HG03378 (cell line): ENCODE data around the gene HAP1.

Source experiments
- ATAC-seq: cut with Tn5 transposase; IDR thresholded peaks from one replicate; pipeline ENCODE4 v1.9.1; 2021; ENCODE audit warnings: mild to moderate bottlenecking, moderate library complexity; ENCODE audit not compliant: unreplicated experiment

Gene HAP1

DNA sequence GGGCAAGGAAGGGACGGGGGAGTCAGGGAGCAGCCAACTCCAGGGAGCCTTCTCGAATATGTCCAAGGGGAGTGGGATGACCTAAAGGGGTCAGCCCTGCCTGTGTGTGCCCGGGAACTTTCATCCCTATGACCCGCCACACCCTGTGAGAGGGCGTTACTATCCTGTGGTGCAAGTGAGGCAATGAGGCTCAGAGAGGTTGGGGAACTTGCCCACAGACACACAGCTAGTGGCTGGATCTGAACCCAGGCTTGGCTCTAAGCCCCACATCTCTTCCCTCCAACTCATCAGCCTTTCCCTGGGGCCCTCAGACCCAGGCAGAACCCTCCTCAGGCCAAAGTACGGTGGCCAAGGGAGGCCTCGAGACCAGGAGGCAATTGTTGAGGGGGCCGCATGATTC lies 28.9 kb upstream of the HAP1 start:
- ATAC-seq, result no peak

DNA sequence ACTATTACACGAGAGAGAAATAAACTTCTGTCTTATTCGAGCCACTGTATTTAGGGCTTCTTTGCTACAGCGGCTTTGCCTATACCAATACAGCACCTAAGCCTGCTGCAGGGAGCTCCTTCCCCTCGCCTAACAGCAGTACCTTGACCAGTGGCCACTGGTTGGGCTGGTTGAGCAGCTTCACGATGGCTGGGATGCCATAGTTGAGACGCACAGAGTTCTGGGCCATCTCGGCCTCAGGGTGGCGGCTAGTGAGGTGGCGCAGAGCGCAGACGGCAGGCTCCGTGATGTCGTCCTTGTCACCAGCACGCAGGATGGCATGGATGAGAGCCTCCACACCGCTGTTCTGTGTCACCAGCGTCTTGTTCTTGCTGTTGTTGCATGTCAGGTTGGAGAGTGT lies 28.4 kb upstream of the HAP1 start:
- ATAC-seq, result no peak

DNA sequence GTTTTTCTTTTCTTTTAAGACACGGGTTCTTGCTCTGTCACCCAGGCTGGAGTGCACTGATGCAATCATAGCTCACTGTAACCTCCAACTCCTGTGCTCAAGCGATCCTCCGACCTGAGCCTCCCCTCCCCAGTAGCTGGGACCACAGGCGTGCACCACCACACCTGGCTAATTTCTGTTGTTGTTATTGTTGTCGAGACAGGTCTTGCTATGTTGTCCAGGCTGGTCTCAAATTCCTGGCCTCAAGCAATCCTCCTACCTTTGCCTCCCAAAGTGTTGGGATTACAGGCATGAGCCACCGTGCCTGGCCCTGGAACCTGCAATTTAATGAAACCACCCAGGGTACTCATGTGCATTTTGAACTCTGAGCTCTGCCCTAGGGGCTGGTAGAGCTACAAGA lies 27.9 kb upstream of the HAP1 start:
- ATAC-seq, result no peak

DNA sequence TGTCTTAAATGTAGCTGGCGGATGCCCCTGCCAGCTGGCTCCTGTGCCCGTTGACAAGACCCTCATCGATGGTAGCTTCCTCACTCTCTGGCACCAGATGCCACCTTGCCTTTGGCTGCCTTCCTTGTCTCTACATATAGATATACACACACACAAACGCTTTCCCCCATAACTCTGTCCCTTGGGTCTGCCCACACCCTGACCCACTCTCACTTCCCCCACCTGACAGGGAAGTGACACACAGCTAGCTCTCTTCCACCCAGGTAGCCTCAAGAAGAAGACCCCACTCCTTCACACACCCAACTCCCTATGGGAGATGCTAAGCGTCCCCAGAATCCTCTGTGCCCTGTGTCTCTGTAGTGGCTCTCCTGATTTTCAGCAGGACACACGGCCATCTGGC lies 26.4 kb upstream of the HAP1 start:
- no peak for ATAC-seq

DNA sequence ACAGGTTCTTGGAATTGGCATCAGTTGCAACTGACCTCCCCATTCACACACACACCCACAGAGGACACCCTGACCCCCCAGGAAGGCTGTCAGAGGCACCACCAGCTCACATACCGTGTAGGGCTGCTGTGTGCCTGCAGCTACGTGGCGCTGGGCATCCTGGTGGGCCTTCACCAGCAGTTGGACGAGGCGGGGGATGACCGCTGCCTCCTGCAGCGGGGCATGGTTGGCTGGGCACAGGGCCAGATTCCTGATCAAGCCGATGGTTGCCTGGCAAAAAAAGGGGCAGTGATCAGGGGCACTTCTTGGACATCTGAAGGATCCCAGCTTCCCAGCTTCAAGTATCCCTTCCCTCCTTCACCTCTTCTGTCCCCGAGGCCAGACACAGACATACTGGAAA lies 24.2 kb upstream of the HAP1 start:
- no peak for ATAC-seq

DNA sequence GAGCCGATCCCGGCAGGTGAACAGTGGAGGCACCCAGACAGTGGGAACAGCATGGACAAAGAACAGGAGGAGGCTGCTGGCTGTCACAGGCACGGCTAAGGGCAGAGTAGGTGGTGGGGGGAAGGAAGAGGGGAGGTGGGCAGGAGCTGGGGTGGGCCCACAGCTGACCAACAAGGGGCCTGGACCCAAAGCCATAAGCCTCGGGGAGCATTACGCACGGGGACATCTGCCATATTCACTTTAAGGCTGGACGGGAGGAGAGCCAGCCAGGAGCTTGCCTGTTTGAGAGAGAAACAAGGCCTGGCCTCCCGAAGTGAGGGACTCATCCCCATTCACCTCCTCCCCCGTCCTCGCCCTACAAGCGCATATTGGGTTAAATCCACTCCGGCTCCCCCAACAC lies 19.6 kb upstream of the HAP1 start:
- ATAC-seq, result no peak

DNA sequence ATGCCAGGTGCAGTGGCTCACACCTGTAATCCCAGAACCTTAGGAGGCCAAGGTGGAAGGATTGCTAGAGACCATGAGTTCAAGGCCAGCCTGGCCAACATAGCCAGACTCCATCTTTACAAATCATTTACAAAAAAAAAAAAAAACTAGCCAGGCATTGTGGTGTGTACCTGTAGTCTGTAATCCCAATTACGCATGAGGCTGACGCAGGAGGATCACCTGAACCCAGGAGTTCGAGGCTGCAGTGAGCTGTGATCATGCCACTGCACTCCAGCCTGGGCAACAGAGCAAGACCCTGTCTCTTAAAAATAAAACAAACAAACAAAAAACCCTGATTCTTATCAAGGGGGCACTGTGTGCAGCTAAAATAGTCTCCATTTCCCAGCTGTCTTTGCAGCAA lies 16.8 kb upstream of the HAP1 start:
- ATAC-seq, result no peak

DNA sequence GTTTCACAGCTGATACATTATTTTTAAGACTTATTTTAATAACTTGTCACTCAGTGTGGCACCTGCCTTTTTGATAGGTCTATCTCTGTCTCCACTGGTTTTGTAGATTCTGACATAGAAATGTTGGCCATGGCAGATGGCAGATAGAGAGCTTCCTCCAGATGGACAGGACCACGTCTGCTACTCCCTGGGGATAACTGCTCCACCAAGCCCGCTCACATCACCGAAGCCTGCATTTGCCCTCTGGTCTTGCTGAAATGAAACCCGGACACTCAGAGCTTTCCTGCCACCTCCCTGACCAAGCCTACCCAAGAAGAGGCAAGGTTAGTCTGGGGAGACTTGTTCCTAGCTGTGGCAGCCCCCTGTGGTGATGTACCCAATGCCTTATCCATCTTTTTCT lies 16.4 kb upstream of the HAP1 start:
- ATAC-seq, result no peak

DNA sequence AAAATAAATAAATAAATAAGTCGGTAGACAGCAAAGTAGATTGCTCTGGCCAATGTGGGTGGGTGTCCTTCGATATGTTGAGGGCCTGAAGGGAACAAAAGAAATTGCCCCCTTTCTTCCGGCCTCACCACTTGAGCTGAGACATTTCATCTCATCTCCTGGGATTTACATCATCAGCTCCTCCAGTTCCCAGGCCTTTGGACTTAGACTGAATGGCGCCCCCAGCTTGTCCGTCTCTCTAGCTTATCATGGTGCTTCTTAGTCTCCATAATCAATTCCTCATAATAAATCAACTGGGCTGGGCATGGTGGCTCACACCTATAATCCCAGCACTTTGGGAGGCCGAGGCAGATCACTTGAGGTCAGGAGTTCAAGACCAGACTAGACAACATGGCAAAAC lies 13.8 kb upstream of the HAP1 start:
- no peak for ATAC-seq

DNA sequence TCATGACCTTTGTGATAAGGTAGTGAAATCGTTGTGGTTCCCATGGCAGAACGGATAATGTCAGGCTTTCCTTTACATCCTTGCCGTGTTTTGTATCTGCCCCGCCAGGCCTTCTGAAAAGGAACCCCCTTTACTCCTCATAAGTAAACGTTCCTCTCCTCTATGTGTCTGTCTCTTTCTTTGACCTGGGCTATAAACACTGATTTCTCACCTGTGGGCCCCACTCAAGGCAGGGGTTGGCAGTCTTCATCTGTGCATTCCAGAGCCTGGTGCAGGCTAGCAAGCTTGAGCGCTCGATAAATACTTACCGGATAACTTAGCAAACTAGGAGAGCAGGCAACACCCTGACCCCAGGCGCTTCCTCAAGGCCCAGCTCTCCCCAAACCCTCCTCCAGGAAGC lies 7.3 kb upstream of the HAP1 start:
- ATAC-seq, result no peak

DNA sequence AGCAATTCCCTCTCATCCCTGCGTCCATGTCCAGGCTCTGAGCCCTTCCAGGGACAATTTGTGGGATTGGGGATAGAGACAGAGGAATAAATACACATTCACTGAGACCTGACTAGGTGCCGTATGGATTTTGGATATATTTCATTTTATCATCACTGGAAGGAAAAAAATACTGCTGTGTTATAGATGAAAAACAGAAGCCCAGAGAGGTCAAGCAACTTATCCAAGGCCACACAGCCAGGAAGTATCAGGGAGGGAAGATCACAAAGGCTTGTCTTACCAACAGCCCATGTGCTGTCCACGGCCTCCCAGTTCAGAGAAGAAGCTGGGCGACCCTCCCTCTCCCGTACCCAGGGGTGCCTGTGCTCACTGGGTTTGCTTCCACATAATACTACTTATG lies 6.1 kb upstream of the HAP1 start:
- ATAC-seq, result no peak

DNA sequence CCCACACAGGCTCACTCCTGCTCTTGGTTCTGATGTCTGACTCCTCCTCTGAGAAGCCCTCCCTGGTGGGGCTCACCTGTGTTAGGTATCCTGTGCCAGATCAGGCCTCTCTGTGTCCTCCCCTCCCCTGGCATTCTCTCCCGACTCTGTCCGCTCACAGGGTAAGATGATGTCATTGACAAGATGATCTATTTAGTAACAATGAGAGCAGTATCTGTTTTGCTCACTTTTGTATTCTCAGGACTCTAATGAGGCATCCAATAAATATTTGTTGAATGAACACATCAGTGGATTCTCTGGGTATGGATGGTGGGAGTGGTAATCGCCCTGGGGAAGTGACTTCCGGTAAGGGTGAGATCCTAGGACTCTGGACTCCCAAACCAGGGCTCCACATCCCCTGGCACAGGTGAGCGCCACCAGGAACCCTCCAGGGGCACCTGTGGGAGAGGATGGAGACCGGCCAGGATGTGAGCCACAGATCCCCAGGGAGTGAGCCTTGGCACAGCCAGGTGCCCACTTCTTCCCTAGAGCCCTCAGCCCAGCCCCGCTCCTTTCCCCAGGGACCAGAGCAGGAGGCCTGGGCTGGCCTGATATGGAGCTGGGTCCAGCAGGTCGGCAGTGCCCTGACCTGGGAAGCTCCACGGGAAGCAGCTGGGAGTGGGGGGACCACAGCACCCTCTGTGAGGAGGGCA lies 5.4 kb upstream of the HAP1 start:
- no peak for ATAC-seq

DNA sequence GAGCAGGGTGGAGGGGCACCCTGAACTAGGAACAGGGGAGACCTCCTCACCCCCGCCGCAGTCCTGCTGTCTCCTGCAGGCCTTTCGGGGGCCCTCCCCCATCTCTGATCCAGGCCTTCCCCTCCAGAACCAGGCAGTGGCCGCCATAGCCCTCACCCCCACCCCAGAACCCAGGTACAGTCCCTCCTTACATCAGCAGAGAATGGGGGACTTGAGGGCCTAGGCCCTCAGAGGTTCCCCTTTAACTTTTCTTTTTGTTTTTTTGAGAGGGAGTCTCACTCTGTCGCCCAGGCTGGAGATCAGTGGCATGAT lies 4.3 kb upstream of the HAP1 start:
- ATAC-seq, result no peak

DNA sequence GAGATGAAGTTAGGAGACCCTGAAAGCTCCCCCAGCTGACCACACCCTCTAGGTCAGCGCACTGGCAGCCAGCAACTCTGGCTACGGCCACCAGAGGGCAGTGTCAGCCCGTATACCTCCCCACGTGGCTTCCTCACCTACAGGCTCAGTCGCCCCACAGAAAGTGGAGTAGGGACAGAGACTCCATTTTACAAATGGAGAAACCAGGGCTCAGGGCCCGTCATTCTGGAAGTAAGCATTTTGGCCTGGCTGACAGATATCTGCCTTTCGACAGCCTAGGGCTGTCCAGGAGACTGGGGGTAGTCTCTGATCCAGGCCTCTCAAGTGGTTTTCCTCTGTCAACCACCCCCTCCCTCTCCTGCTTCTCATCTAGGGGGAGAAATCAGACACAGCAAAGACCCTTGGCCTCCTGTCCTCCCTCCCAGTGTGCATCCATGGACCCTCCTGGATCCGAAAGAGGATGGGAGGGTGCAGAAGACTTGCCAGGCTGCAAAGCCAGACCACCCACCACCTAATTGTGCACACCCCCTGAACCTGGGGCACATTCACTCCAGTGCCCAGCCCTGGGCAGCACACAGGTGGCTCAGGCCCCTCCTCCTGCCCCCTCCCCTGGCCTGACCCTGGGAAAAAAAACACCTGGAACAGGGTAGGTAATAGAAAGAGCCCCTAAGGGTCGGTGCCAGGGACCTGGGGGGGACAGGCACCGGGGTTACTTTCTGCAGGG lies 3.8 kb upstream of the HAP1 start:
- ATAC-seq, result no peak

DNA sequence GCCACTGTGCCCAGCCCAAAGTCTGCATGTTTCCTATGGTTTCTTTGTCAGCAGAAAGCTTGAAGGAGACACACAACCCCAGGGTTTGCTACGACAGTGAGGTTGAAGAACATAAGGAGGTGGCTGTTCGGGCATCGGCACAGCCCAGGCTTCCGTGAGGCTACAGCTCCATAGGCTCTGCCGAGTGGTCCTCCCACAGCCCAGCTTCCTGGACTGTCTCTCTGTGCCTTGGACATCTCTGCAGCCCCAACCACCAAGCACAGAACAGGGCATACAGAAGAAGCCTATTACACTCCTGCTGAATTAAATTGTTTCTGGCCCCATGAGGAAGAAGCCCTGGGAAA lies 3.2 kb upstream of the HAP1 start:
- ATAC-seq, result no peak

DNA sequence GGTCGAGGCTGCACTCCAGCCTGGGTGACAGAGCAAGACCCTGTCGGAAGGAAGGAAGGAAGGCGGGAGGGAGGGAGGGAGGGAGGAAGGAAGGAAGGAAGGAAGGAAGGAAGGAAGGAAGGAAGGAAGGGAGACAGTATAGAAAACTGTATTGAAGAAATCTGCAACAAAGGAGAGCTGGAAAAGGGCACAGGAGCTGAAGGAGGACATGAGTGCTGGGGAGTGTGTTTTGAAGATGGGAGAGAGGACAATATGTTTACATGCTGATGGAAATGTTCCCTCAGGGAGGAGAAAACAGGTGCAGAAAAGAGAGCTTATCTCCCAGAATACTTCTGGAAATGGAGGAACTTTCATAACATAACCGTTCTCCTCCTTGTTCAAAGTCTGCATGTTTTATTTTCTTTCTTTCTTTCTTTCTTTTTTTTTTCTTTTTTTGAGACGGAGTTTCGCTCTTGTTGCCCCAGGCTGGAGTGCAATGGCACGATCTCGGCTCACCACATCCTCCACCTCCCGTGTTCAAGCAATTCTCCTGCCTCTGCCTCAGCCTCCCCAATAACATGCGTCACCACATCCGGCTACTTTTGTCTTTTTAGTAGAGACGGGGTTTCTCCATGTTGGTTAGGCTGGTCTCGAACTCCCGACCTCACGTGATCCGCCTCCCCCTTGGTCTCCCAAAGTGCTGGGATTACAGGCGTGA lies 2.7 kb upstream of the HAP1 start:
- ATAC-seq, result no peak

DNA sequence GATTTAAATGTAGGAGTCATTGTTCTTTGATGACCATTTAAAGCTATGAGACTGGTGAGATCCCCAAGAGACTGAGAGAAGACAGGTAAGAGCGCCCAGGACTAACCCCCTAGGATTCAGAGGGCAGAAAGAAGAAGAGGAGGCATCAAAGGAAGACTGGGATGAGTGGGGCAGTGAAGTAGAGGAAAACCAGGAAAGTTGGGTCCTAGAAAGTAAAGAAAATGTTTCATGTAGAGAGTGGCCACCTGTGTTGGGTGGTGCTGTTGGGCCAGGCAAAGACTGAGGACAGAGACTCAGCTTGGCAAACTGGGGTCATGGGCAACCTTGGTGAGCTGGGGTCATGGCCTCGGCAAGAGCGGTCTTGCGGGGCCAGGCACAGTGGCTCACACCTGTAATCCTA lies 1.3 kb upstream of the HAP1 start:
- no peak for ATAC-seq

DNA sequence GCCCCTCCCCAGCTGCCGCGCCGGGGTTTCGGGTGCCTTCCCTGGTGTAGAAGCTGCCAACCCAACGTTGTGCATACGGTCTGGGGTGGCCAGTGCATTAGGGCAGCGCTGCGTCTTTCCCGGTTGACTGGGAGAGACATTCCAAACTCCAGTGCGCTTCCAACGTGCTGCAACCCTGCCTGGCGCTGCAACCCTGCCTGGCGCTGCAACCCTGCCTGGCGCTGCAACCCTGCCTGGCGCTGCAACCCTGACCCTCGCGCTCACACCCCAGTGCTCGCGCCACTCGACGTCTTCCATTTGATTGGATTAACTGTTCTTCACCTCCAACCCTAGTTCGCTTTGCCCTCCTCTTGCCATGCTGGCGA lies 488 bp upstream of the HAP1 start:
- ATAC-seq, result no peak

DNA sequence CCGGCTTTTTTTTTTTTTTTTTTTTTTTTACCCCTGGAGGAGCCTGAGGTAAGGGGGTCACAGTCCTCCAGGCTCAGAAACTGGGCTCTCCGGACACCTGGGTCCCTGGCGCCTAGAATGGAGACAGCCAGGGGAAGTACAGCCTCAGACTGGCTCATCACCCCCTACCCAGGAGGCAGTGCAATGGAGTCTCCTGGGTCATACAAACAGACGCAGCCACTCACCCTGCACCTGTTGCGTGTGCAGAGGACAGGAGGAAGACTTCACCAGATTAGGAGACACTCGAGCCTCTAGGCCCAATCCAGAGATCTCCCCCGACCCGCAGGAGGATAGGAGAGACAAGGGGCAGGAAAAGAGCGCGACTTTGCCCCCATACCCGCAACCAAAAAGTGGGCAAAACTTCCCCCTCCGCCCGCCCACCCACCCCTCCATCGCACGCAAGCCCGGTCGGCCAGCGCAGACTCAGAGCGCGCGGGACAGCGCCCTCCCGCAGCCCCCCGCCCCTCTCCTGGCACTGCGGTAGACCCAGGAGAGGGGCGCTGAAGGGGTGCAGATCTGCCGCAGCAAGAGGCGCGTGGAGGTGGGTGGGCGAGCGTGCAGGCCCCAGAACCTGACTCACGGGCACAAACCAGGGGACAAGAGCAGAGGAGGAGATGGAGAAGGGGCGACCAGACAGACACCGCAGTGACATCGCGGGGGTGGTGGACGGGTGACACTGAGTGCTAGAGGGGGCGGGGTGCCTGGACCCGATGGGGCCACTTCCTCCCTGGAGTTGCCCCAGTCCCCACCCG lies 900 bp downstream of the HAP1 start:
- no peak for ATAC-seq

DNA sequence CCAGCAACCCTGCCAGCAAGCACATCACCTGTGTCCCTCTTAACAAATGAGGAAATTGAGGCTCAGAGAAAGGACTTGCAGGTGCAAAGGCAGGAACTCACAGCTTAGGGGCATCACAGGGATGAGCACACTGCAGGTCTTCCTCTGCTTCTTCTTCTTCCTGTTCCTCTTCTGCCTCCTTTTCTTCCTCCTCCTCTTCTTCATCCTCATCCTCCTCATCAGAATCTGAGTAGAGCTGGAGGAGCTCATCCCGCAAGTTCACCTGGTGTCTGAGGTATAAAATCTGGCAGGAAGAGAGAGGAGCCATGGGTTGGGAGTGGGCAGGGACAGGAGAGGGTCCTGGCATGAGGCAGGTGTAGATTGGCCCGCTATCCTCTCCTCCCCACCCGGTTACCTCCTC lies 2.6 kb downstream of the HAP1 start:
- no peak for ATAC-seq

DNA sequence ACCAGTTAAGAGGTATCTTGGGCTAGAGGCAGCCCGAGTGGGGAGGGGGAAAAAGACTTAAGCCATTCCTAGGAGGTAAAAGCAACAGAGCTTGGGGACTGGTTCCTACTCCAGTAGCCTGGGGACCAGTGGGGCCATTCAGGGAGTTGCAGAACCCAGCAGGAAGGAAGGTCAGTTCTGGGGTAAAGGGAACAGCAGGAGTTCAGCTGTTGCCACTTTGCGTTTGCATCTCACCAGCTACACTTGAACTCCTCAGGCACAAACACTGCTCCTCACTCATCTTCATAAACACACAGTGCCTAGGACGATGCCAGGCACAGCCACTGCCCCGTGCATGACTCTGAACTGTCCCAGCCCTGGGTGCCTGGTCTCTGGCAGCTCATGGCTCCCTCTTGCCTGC lies 4.0 kb downstream of the HAP1 start:
- no peak for ATAC-seq

DNA sequence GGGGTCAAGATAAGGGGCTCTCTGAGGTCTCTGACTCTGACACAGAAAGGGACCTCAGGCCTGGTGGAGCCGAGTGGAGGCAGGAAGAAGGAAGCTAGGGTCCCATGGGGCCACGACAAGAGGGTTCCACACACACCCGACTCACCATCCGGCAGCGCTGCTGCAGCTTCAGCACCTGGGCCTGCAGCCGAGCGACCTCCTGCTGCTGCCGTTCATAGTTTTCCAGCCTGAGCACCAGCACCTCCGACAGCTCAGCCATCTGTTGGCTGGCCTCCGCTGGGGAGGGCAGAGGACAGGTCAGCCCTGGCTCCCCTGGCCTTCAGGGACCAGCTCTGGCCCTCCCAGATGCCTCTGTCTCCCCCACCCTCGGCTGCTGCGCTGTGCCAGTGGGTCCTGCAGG lies 6.4 kb downstream of the HAP1 start:
- no peak for ATAC-seq
